ENCODE data around the gene IVD. TPM values are rescaled to one million over a fixed set of nuclear protein-coding genes. Genes with fewer than 3 reads are reported as not detected.

IVD gene
- total and polyA plus RNA-seq, 9 of the 15 experiments (the other 6 are each of a cell fraction or from before 2014, with no cell fraction given), result 0.15 to 4.5 (median 2.4) TPM

DNA sequence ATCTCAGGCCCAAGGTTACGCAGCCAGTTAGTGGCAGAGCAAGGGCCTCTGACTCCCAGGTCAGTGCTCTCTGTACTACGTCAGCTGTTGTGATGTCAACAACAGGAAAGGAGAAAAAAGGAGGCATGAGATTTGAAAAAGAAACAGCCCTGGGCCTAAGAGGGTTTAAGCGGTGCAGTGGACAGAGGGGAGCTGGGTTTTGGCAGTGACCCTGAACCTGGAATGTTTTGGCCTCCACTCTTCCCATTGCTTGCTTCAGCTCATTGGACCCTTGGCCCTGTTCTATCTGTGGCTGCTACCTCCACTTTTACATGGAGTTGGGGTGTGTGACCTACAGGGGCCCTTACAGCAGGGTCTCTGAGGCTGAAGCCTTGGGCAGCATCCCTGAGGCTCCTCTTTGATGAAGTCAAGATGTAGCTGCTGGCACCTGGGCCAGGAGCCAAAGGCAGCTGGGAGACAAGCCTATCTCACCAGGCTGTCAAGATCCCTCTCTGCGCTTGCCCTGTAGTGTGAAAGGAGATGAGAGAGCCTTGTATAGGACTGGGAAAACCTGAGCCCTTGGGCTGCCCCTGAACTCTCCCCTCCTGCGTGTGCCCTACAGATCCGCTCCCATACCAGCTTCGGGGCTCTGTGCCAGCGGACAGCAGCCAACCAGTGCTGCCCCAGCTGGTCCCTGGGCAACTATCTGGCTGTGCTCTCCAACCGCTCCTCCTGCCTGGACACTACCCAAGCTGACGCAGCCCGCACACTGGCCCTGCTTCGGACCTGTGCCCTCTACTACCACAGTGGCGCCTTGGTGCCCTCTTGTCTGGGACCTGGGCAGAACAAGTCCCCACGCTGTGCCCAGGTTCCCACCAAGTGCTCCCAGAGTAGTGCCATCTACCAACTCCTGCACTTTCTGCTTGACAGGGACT is 38.9 kb upstream of the IVD start:
- Histone ChIP-seq H3K36me3 (ENCODE audit: control insufficient read depth, insufficient read depth, low read length) (no peaks in the 10 kb centered on the region), H3K9me3 (replicated peaks; ENCODE audit: control insufficient read depth, insufficient read depth, low read depth, low read length) (no peaks in the 10 kb centered on the region), H3K27ac (ENCODE audit: extremely low read depth, low read depth, low read length) (no peak overlapping the region), H3K9ac (ENCODE audit: insufficient read depth in 1 of 2, low read depth in 2 of 2, low read length in 2 of 2) (peak overlapping the region in 1 of 2 experiments; percentile 43; a peak in 1 of 4 replicates), H2AFZ (ENCODE audit: low read depth, low read length) (no peak overlapping the region), H3K4me3 (no peak overlapping the region), H3K4me2 (ENCODE audit: insufficient read depth, low read length) (no peak overlapping the region), H4K20me1 (replicated peaks; ENCODE audit: control insufficient read depth, insufficient read depth, low read length) (no peaks in the 10 kb centered on the region), H3K79me2 (ENCODE audit: control insufficient read depth, insufficient read depth, low read length) (no peaks in the 10 kb centered on the region), H3K9me1 (ENCODE audit: control insufficient read depth, insufficient read depth, low read length) (no peaks in the 10 kb centered on the region), H3K4me1 (replicated peaks in 1 of 2; ENCODE audit: control insufficient read depth in 2 of 2, insufficient read depth in 2 of 2, low read length in 2 of 2) (peaks cover 9 to 47% of the 10 kb centered on the region in 2 experiments), H3K27me3 (ENCODE audit: control insufficient read depth in 2 of 2, insufficient read depth in 2 of 2, low read length in 2 of 2) (peaks cover 0 to 22% of the 10 kb centered on the region in 2 experiments; a peak in 3 of 5 replicates)
- DNase-seq (ENCODE audit: extremely low read depth in 1 of 4, low spot score in 3 of 4) (no peak), ATAC-seq (no peak), FAIRE-seq (no peak)
- intact Hi-C loops (cut with micrococcal nuclease) (no loop called here), in situ Hi-C loops (cut with MboI) (no loop called here)
- CTCF ChIA-PET (ENCODE audit: low intra/inter-chr PET ratio), result interaction anchor here (2.0 to 3.6 kb wide), 2 partner anchors 22 to 54 kb away, joined by 7 to 23 read pairs; no protein-coding TSS in a partner anchor
- no TSS peak for BruUV-seq (replicated peaks)
- WGBS (ENCODE audit: insufficient coverage, low coverage, missing lambda C conversion rate), result 39% methylated on average over 14 of the region's 14 CpGs
- POLR2A ChIA-PET, result interaction anchor here (0.6 kb wide), 3 partner anchors 13 to 50 kb away, joined by 3 to 4 read pairs (median 4); no protein-coding TSS in a partner anchor
- no peak for TF ChIP-seq RBFOX2 (IDR thresholded peaks at IDR 0.05; ENCODE audit: low read depth, low read length)
- no peak for TF ChIP-seq FOXK1 (CRISPR knock-in tag; IDR thresholded peaks at IDR 0.05; ENCODE audit: borderline replicate concordance)
- TF ChIP-seq EP300 (IDR thresholded peaks at IDR 0.05; ENCODE audit: low read length), result no peak
- TF ChIP-seq, protein P1, sequence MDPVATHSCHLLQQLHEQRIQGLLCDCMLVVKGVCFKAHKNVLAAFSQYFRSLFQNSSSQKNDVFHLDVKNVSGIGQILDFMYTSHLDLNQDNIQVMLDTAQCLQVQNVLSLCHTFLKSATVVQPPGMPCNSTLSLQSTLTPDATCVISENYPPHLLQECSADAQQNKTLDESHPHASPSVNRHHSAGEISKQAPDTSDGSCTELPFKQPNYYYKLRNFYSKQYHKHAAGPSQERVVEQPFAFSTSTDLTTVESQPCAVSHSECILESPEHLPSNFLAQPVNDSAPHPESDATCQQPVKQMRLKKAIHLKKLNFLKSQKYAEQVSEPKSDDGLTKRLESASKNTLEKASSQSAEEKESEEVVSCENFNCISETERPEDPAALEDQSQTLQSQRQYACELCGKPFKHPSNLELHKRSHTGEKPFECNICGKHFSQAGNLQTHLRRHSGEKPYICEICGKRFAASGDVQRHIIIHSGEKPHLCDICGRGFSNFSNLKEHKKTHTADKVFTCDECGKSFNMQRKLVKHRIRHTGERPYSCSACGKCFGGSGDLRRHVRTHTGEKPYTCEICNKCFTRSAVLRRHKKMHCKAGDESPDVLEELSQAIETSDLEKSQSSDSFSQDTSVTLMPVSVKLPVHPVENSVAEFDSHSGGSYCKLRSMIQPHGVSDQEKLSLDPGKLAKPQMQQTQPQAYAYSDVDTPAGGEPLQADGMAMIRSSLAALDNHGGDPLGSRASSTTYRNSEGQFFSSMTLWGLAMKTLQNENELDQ (CRISPR knock-in tag; IDR thresholded peaks at IDR 0.05; ENCODE audit: borderline replicate concordance), result no peak
- TF ChIP-seq ARHGAP35 (IDR thresholded peaks at IDR 0.05; ENCODE audit: partially characterized antibody), result no peak
- TF ChIP-seq HMG20B (CRISPR knock-in tag; IDR thresholded peaks at IDR 0.05), result no peak
- no peak for TF ChIP-seq TOE1 (IDR thresholded peaks at IDR 0.05; ENCODE audit: borderline replicate concordance)
- TF ChIP-seq TOE1 (CRISPR knock-in tag; IDR thresholded peaks at IDR 0.05; ENCODE audit: borderline replicate concordance, low read depth), result no peak
- TF ChIP-seq SRSF9 (IDR thresholded peaks at IDR 0.05; ENCODE audit: borderline replicate concordance, low read depth, low read length), result no peak
- no peak for TF ChIP-seq HDAC2 (IDR thresholded peaks at IDR 0.05)
- no peak for TF ChIP-seq CTBP1 (IDR thresholded peaks at IDR 0.05; ENCODE audit: borderline replicate concordance)
- TF ChIP-seq HIVEP1 (CRISPR knock-in tag; IDR thresholded peaks at IDR 0.05), result no peak
